ENCODE results near the gene PPM1D. TPM values are rescaled to one million over a fixed set of nuclear protein-coding genes. Genes with fewer than 3 reads are reported as not detected.

PPM1D gene
- total RNA-seq, 2 experiments from 2014 or later = 9.1 to 16.5 TPM

DNA sequence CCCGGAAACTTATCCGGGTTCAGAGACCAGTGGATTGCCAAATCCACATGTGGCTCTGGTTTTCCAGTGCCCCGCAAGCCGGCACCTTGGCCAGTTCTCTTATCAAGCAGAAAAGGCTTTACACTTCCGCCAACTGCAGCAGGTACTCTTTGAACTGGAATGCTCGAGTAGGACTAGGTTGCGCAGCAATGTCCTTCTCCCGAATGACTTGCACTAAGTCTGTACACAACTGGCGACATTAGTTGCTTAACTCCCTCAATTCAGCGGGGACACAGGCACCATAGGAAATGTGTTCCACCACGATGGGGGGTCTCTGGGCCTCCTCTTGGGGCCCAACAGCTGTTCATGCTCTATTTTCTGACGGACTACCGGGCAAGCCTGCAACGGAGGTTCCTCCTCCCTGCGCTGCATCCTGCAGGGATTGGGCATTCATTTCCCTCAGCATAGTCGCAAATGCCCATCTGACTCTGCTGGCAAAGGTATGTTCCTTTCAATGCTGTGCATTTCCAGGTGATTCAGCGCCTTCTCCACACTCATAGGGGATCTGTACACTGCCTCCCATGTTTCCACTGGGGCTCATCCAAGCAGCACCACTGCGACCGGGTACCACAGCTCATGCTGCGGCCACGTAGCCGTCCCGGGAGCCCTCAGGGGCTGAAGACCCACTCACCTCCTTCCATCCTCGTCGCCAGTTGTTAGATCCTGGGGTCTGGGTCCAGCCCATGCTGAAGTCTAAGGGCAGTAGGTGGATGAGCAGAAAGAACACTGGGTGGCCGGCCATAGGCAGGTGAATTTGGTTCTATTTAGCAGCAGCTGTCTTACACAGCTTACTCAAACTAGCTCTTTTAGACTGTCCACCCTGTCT, 39.8 kb upstream of the PPM1D start:
- H3K36me3 ChIP-seq (ENCODE audit: insufficient read depth, low read length) = no peaks in the 10 kb centered on the region
- no peaks in the 10 kb centered on the region for H3K79me2 ChIP-seq (ENCODE audit: insufficient read depth, low read depth, low read length)
- H3K4me3 ChIP-seq (ENCODE audit: low read depth, low read length, poor library complexity, severe bottlenecking) = no peak overlapping the region
- peaks cover 9% of the 10 kb centered on the region for H3K9me3 ChIP-seq (ENCODE audit: low read length)
- H4K20me1 ChIP-seq (ENCODE audit: insufficient read depth, low read length) = no peaks in the 10 kb centered on the region
- H3K27ac ChIP-seq (ENCODE audit: low read depth, low read length, poor library complexity, severe bottlenecking) = no peak overlapping the region
- no peak overlapping the region for H2AFZ ChIP-seq (ENCODE audit: low read length)
- ChIA-PET CTCF (ENCODE audit: unreplicated experiment) (interaction anchor here (0.6 kb wide), 1 partner anchor 195 kb away, joined by 3 read pairs; no protein-coding TSS in a partner anchor), POLR2A (no interaction called here)
- no peak for DNase-seq (ENCODE audit: low spot score)
- no peaks in the 10 kb centered on the region for H3K9me2 ChIP-seq (ENCODE audit: insufficient read depth, low read length)
- intact Hi-C loops (cut with micrococcal nuclease; ENCODE audit: unreplicated experiment) = loop anchor here (10.0 kb wide), 1 partner anchor 135 kb away; the partner anchor contains the start of gene CHCT1
- no peak overlapping the region for H3K4me2 ChIP-seq (ENCODE audit: low read length)
- no peaks in the 10 kb centered on the region for H3K4me1 ChIP-seq (ENCODE audit: insufficient read depth, low read length, poor library complexity, severe bottlenecking)
- no TSS peak for BruUV-seq (replicated peaks)
- TF ChIP-seq EZH2phosphoT487 (IDR thresholded peaks at IDR 0.05; ENCODE audit: borderline replicate concordance, low read depth, low read length) (no peak), CTCF (conservative IDR thresholded peaks at IDR 0.05; ENCODE audit: low read length) (no peak)

DNA sequence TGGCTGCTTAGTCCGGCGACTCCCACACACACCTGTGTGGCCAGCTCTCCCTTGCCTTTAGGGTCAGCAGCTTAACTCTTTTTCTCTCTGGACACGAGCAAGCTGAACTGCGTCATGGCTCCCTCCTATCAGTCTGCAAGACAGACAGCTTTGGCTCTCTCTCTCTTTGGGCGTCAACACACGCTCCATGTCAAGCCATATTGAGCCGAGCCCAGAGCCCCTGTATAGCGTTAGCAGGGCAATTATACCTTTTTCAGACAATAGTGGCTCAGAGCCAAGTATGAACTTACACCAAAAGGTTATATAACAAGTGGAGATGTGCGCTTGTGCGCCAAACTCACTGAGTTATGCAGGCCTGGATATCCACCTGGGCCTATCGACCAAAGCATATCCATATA, 39.1 kb upstream of the PPM1D start:
- no TSS peak for BruUV-seq (replicated peaks)
- H3K36me3 ChIP-seq (ENCODE audit: insufficient read depth, low read length) = no peaks in the 10 kb centered on the region
- no peak overlapping the region for H3K27ac ChIP-seq (ENCODE audit: low read depth, low read length, poor library complexity, severe bottlenecking)
- no peak overlapping the region for H3K4me2 ChIP-seq (ENCODE audit: low read length)
- H2AFZ ChIP-seq (ENCODE audit: low read length) = no peak overlapping the region
- DNase-seq (ENCODE audit: low spot score) = no peak
- H3K4me1 ChIP-seq (ENCODE audit: insufficient read depth, low read length, poor library complexity, severe bottlenecking) = no peaks in the 10 kb centered on the region
- ChIA-PET CTCF (ENCODE audit: unreplicated experiment) (interaction anchor here (0.6 kb wide), 1 partner anchor 196 kb away, joined by 3 read pairs; no protein-coding TSS in a partner anchor), POLR2A (no interaction called here)
- no peaks in the 10 kb centered on the region for H3K79me2 ChIP-seq (ENCODE audit: insufficient read depth, low read depth, low read length)
- no peaks in the 10 kb centered on the region for H3K9me2 ChIP-seq (ENCODE audit: insufficient read depth, low read length)
- no peaks in the 10 kb centered on the region for H4K20me1 ChIP-seq (ENCODE audit: insufficient read depth, low read length)
- no peak overlapping the region for H3K4me3 ChIP-seq (ENCODE audit: low read depth, low read length, poor library complexity, severe bottlenecking)
- intact Hi-C loops (cut with micrococcal nuclease; ENCODE audit: unreplicated experiment) = loop anchor here (10.0 kb wide), 1 partner anchor 136 kb away; the partner anchor contains the start of gene CHCT1
- peaks cover 9% of the 10 kb centered on the region for H3K9me3 ChIP-seq (ENCODE audit: low read length)
- TF ChIP-seq EZH2phosphoT487 (IDR thresholded peaks at IDR 0.05; ENCODE audit: borderline replicate concordance, low read depth, low read length) = no peak
- TF ChIP-seq CTCF (conservative IDR thresholded peaks at IDR 0.05; ENCODE audit: low read length) = no peak

GRCh38 chr17:60562421-60562820, 37.6 kb upstream of the PPM1D start:
- Histone ChIP-seq H3K9me3 (ENCODE audit: low read length) (peaks cover 4% of the 10 kb centered on the region), H2AFZ (ENCODE audit: low read length) (no peak overlapping the region), H3K9me2 (ENCODE audit: insufficient read depth, low read length) (no peaks in the 10 kb centered on the region), H3K27ac (ENCODE audit: low read depth, low read length, poor library complexity, severe bottlenecking) (no peak overlapping the region), H3K4me3 (ENCODE audit: low read depth, low read length, poor library complexity, severe bottlenecking) (no peak overlapping the region), H3K4me1 (ENCODE audit: insufficient read depth, low read length, poor library complexity, severe bottlenecking) (no peaks in the 10 kb centered on the region), H3K36me3 (ENCODE audit: insufficient read depth, low read length) (no peaks in the 10 kb centered on the region), H4K20me1 (ENCODE audit: insufficient read depth, low read length) (no peaks in the 10 kb centered on the region), H3K4me2 (ENCODE audit: low read length) (no peak overlapping the region), H3K79me2 (ENCODE audit: insufficient read depth, low read depth, low read length) (no peaks in the 10 kb centered on the region)
- TF ChIP-seq EZH2phosphoT487 (IDR thresholded peaks at IDR 0.05; ENCODE audit: borderline replicate concordance, low read depth, low read length) (no peak), CTCF (conservative IDR thresholded peaks at IDR 0.05; ENCODE audit: low read length) (no peak)
- CTCF ChIA-PET (ENCODE audit: unreplicated experiment) = no interaction called here
- no peak for DNase-seq (ENCODE audit: low spot score)
- POLR2A ChIA-PET = interaction anchor here (0.6 kb wide), 1 partner anchor 76 kb away, joined by 3 read pairs; no protein-coding TSS in a partner anchor
- intact Hi-C loops (cut with micrococcal nuclease; ENCODE audit: unreplicated experiment) = loop anchor here (10.0 kb wide), 1 partner anchor 138 kb away; the partner anchor contains the start of gene CHCT1
- no TSS peak for BruUV-seq (replicated peaks)
